Measurements from ENCODE around the gene UBD. TPM values are rescaled to one million over a fixed set of nuclear protein-coding genes. Genes with fewer than 3 reads are reported as not detected.

Gene UBD
- total RNA-seq, 2 experiments from 2014 or later, result 0.50 to 0.67 TPM

GRCh38 chr6:29532320-29532951, 27.1 kb downstream of the UBD start:
- no peak for TF ChIP-seq CTCF (IDR thresholded peaks at IDR 0.05)
- DNase-seq, result no peak
- Mint-ChIP-seq H3K27me3 (no peaks in the 10 kb centered on the region), H3K36me3 (ENCODE audit: low read depth) (no peaks in the 10 kb centered on the region), H3K4me3 (no peak overlapping the region), H3K9me3 (no peaks in the 10 kb centered on the region), H3K4me1 (ENCODE audit: low read depth) (no peaks in the 10 kb centered on the region), H3K27ac (no peak overlapping the region)
- CTCF ChIA-PET, result interaction anchor here (1.0 kb wide), 1 partner anchor 121 kb away, joined by 4 read pairs; no protein-coding TSS in a partner anchor
- POLR2A ChIA-PET, result no interaction called here
- intact Hi-C loops (cut with micrococcal nuclease), result no loop called here
- no peak for ATAC-seq

DNA sequence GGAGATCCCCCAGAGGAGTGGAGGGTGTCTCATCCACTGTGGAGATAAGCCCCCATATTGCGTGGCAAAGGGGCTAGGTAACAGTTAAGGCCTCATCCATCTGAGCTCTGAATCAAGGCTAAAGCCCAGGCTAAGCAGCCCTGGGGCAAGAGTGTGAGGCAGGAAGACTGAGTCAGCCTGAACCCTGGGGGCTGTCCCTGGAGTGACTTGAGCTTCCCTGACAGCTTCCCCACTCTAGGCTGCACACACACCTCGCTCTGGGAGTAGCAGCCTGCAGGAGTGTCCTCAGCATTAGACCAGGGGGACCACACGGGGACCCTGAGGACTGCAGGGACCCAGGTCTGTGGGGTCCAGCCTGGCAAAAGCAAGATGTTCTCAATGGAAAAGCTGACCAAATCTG, 27.9 kb downstream of the UBD start:
- Mint-ChIP-seq H3K4me1 (ENCODE audit: low read depth) (peaks cover 5% of the 10 kb centered on the region), H3K9me3 (no peaks in the 10 kb centered on the region), H3K27ac (no peak overlapping the region), H3K36me3 (ENCODE audit: low read depth) (no peaks in the 10 kb centered on the region), H3K27me3 (peaks cover 3% of the 10 kb centered on the region), H3K4me3 (no peak overlapping the region)
- ChIA-PET CTCF (interaction anchor here (1.1 kb wide), 1 partner anchor 18 kb away, joined by 4 read pairs; a partner anchor contains a TSS), POLR2A (no interaction called here)
- ATAC-seq, result peak; percentile 97
- no peak for TF ChIP-seq CTCF (IDR thresholded peaks at IDR 0.05)
- peak; percentile 59 for DNase-seq
- intact Hi-C loops (cut with micrococcal nuclease), result no loop called here

- H3K27me3 Mint-ChIP-seq, result peaks cover 6% of the 10 kb centered on the region
- POLR2A ChIA-PET, result no interaction called here
- CTCF ChIA-PET, result interaction anchor here (1.1 kb wide), 1 partner anchor 19 kb away, joined by 4 read pairs; a partner anchor contains a TSS
- no peak for TF ChIP-seq CTCF (IDR thresholded peaks at IDR 0.05)
- ATAC-seq (no peak), DNase-seq (no peak)
- no peak overlapping the region for H3K27ac Mint-ChIP-seq
- H3K36me3 Mint-ChIP-seq (ENCODE audit: low read depth), result no peaks in the 10 kb centered on the region
- intact Hi-C loops (cut with micrococcal nuclease), result no loop called here
- peaks cover 5% of the 10 kb centered on the region for H3K4me1 Mint-ChIP-seq (ENCODE audit: low read depth)
- no peaks in the 10 kb centered on the region for H3K9me3 Mint-ChIP-seq
- H3K4me3 Mint-ChIP-seq, result no peak overlapping the region
Measured at GRCh38 chr6:29530671-29531310, 28.7 kb downstream of the UBD start.

DNA sequence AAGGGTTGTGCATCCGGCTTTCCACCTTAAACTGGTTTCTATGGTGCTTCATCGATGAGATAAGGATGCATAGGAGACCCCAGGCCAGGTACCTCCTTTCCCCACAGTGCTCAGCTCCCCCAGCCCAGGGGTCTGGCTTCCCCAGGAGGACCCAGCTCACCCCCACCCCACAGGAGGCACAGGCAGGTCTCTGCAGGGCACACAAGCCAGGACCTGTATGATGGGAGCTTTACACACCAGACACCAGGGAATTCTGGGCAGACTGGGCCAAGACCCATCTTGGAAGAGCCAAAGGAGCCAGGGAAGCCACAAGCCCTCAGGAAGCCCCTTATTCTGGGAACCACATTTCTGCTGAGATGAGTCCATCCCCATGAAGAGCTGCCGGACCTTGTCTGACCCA, 29.6 kb downstream of the UBD start:
- no peak for TF ChIP-seq CTCF (IDR thresholded peaks at IDR 0.05)
- CTCF ChIA-PET, result no interaction called here
- Mint-ChIP-seq H3K9me3 (no peaks in the 10 kb centered on the region), H3K27ac (no peak overlapping the region), H3K4me1 (ENCODE audit: low read depth) (peaks cover 5% of the 10 kb centered on the region), H3K36me3 (ENCODE audit: low read depth) (no peaks in the 10 kb centered on the region), H3K27me3 (peaks cover 11% of the 10 kb centered on the region), H3K4me3 (no peak overlapping the region)
- intact Hi-C loops (cut with micrococcal nuclease), result no loop called here
- ATAC-seq, result no peak
- POLR2A ChIA-PET, result no interaction called here
- no peak for DNase-seq

DNA sequence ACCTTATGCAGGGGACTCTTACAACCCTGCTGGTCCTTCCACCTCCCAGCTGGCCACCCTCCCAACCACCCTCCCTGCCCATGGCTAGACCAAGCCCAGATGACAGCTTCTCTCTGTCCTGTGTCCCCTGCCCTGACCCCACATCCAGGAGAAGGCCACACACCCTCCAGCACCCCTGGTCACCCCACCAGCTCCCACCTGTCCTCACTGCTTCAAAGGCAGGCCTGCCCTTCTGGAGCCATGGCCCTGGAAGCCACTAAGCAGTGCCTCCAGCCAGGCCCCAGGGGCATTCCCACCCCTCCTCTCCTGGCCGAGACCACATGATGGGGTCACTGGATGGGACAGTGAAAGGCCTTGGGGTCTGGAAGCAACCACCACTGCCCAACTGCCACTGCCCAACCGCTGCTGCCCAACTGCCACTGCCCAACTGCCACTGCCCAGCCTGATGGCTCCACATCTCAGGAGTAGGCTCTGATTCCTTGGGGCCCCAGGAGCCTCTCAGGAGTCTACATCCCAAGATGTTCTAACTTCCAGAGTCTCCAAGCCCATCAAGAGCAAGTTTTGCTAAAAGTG, 30.5 kb downstream of the UBD start:
- peaks cover 16% of the 10 kb centered on the region for H3K27me3 Mint-ChIP-seq
- CTCF ChIA-PET, result no interaction called here
- POLR2A ChIA-PET, result no interaction called here
- H3K9me3 Mint-ChIP-seq, result no peaks in the 10 kb centered on the region
- DNase-seq (no peak), ATAC-seq (no peak)
- peaks cover 5% of the 10 kb centered on the region for H3K4me1 Mint-ChIP-seq (ENCODE audit: low read depth)
- H3K27ac Mint-ChIP-seq, result no peak overlapping the region
- no peaks in the 10 kb centered on the region for H3K36me3 Mint-ChIP-seq (ENCODE audit: low read depth)
- no peak for TF ChIP-seq CTCF (IDR thresholded peaks at IDR 0.05)
- intact Hi-C loops (cut with micrococcal nuclease), result no loop called here
- H3K4me3 Mint-ChIP-seq, result no peak overlapping the region

All from activated CD8-positive, alpha-beta T cell treated with anti-CD3 and anti-CD28 coated beads for 36 hours (primary cell).